ENCODE data around the gene GDF15.

- TF ChIP-seq POLR2A (IDR thresholded peaks at IDR 0.05; ENCODE audit: low read length) (no peak), GATA1 (IDR thresholded peaks at IDR 0.05; ENCODE audit: low read depth, low read length) (no peak)
Observed at GRCh38 chr19:18393836-18394235, 7.9 kb downstream of the GDF15 start.

Measured in erythroblast (primary cell).